ENCODE results near the gene WDR86.

- TF ChIP-seq RCOR1 (IDR thresholded peaks at IDR 0.05; ENCODE audit: low read depth, low read length) (no peak), EP300 (IDR thresholded peaks at IDR 0.05) (no peak), CTCF (IDR thresholded peaks at IDR 0.05) (no peak), MYC (IDR thresholded peaks at IDR 0.05; ENCODE audit: borderline replicate concordance, low read length) (no peak), ZSCAN20 (CRISPR knock-in tag; IDR thresholded peaks at IDR 0.05) (no peak)
These were observed 860 bp upstream of the WDR86 start for GRCh38 chr7:151410405-151411390.

Data from A549 (cell line).